Nucleus accumbens (tissue), 56 donors: ENCODE data around the gene DNAH6.

Experiments used
- DNase-seq, 56 donors: peaks; one replicate each; lab custom pipeline; 2025; lab: John Stamatoyannopoulos, UW

DNAH6 gene

GRCh38 chr2:84628486-84628885 is 112.2 kb downstream of the DNAH6 start:
- no peak for DNase-seq

- DNase-seq = no peak
Measured at GRCh38 chr2:84629550-84629949, 113.3 kb downstream of the DNAH6 start.

GRCh38 chr2:84631047-84631446 is 114.7 kb downstream of the DNAH6 start:
- no peak for DNase-seq

- no peak for DNase-seq
Measured at GRCh38 chr2:84631985-84632384, 115.7 kb downstream of the DNAH6 start.

GRCh38 chr2:84636080-84636971 is 120.0 kb downstream of the DNAH6 start:
- DNase-seq = no peak

- DNase-seq = no peak
Measured at GRCh38 chr2:84639751-84640150, 123.5 kb downstream of the DNAH6 start.

GRCh38 chr2:84640411-84640810 is 124.1 kb downstream of the DNAH6 start:
- DNase-seq = no peak

GRCh38 chr2:84641021-84641420 is 124.7 kb downstream of the DNAH6 start:
- no peak for DNase-seq

GRCh38 chr2:84643991-84644390 is 127.7 kb downstream of the DNAH6 start:
- no peak for DNase-seq

GRCh38 chr2:84646514-84646913 is 130.2 kb downstream of the DNAH6 start:
- DNase-seq = no peak

GRCh38 chr2:84647267-84647666 is 131.0 kb downstream of the DNAH6 start:
- no peak for DNase-seq

GRCh38 chr2:84649058-84649457 is 132.8 kb downstream of the DNAH6 start:
- DNase-seq = no peak

- DNase-seq = no peak
Measured at GRCh38 chr2:84649487-84650142, 133.3 kb downstream of the DNAH6 start.

- DNase-seq = no peak
Measured at GRCh38 chr2:84652431-84652830, 136.1 kb downstream of the DNAH6 start.

GRCh38 chr2:84653302-84653701 is 137.0 kb downstream of the DNAH6 start:
- no peak for DNase-seq

- DNase-seq = no peak
Measured at GRCh38 chr2:84654414-84654813, 138.1 kb downstream of the DNAH6 start.

- no peak for DNase-seq
Measured at GRCh38 chr2:84669122-84669521, 152.8 kb downstream of the DNAH6 start.

- no peak for DNase-seq
Measured at GRCh38 chr2:84674099-84674498, 157.8 kb downstream of the DNAH6 start.

- DNase-seq = peak in 16 of 56 donors; percentile 4 to 45 (median 26)
Measured at GRCh38 chr2:84674586-84674985, 158.3 kb downstream of the DNAH6 start.

GRCh38 chr2:84676295-84676694 is 160.0 kb downstream of the DNAH6 start:
- DNase-seq = no peak

- no peak for DNase-seq
Measured at GRCh38 chr2:84678214-84678613, 161.9 kb downstream of the DNAH6 start.
